B cell (primary cell): ENCODE results near the gene DTL. TPM values are rescaled to one million over a fixed set of nuclear protein-coding genes. Genes with fewer than 3 reads are reported as not detected.

ENCODE experiments used
- ATAC-seq: fragments of 200-7000 bp; cut with Tn5 transposase; one replicate; pipeline ENCODE4 v1.10.0; 2021; ENCODE audit warnings: low read depth, mild to moderate bottlenecking, moderate number of reproducible peaks, moderate library complexity
- CTCF ChIA-PET: fragments of 350-600 bp; sonication (Branson Sonifier 250); formaldehyde crosslinking; loops from one replicate; lab custom pipeline; 2021; ENCODE audit warnings: antibody characterized with exemption, inconsistent platforms; lab: Charles Lee
- POLR2A ChIA-PET: fragments of 350-600 bp; sonication (Branson Sonifier 250); formaldehyde crosslinking; loops from one replicate; lab custom pipeline; 2021; ENCODE audit warnings: antibody characterized with exemption; lab: Charles Lee
- DNase-seq: peaks from one replicate; pipeline ENCODE4 v3.0.0; 2013
- H2AFZ ChIP-seq: 2 replicates; pipeline ENCODE4 v1.6.1; 2012; ENCODE audit warnings: mild to moderate bottlenecking, low read depth, low read length; ENCODE audit not compliant: insufficient read depth, poor library complexity, severe bottlenecking
- H3K27ac ChIP-seq, 2 donors: 1 replicate in 1 of 2; 2 replicates in 1 of 2; pipeline ENCODE4 v1.5.1; 2012 to 2013; ENCODE audit warnings: low read length in 2 of 2, mild to moderate bottlenecking in 2 of 2, moderate library complexity in 1 of 2
- H3K27me3 ChIP-seq, 4 experiments: fragments of 200-600 bp in 1 of 4; sonication (generic) in 1 of 4; replicated peaks in 1 of 4; 1 replicate in 2 of 4; 2 replicates in 2 of 4; pipeline versions ENCODE4 v1.6.1 to v1.7.0; 2013 to 2016; ENCODE audit warnings: low read length in 3 of 4, mild to moderate bottlenecking in 2 of 4, mixed read lengths in 1 of 4, moderate library complexity in 1 of 4; ENCODE audit not compliant: insufficient read depth in 4 of 4, control insufficient read depth in 3 of 4; ENCODE audit errors: control extremely low read depth in 1 of 4
- H3K36me3 ChIP-seq, 2 experiments: replicated peaks in 1 of 2; 1 replicate in 1 of 2; 2 replicates in 1 of 2; pipeline versions ENCODE4 v1.6.1 to v1.7.1; 2013; ENCODE audit warnings: low read length in 1 of 2; ENCODE audit not compliant: insufficient read depth in 2 of 2, control insufficient read depth in 1 of 2; ENCODE audit errors: control extremely low read depth in 1 of 2, extremely low read depth in 1 of 2
- H3K4me1 ChIP-seq, 2 donors: fragments of 200-600 bp in 1 of 2; sonication (generic) in 1 of 2; 1 replicate in 1 of 2; 2 replicates in 1 of 2; pipeline versions ENCODE4 v1.5.1 to v1.6.1; 2013 to 2017; ENCODE audit warnings: low read length in 2 of 2; ENCODE audit not compliant: control insufficient read depth in 2 of 2, insufficient read depth in 2 of 2
- H3K4me2 ChIP-seq: replicated peaks from 2 replicates; pipeline ENCODE3; 2012; ENCODE audit warnings: mild to moderate bottlenecking, low read depth, low read length; ENCODE audit not compliant: poor library complexity, severe bottlenecking
- H3K4me3 ChIP-seq, 5 experiments: fragments of 200-600 bp in 1 of 5; sonication (generic) in 1 of 5; 1 replicate in 3 of 5; 2 replicates in 2 of 5; pipeline versions ENCODE4 v1.5.1 to v1.7.0; 2011 to 2016; ENCODE audit warnings: low read length in 4 of 5, mild to moderate bottlenecking in 4 of 5, low read depth in 2 of 5, control low read depth in 1 of 5, moderate library complexity in 1 of 5; ENCODE audit not compliant: insufficient read depth in 1 of 5; ENCODE audit errors: control extremely low read depth in 1 of 5, extremely low read depth in 1 of 5
- H3K79me2 ChIP-seq: fragments of 200-600 bp; sonication (generic); one replicate; pipeline ENCODE4 v1.6.0; 2016; ENCODE audit warnings: low read length; ENCODE audit not compliant: control insufficient read depth, insufficient read depth
- H3K9ac ChIP-seq: fragments of 200-600 bp; sonication (generic); 2 replicates; pipeline ENCODE4 v1.6.1; 2017; ENCODE audit warnings: mild to moderate bottlenecking, low read length, moderate library complexity
- H3K9me3 ChIP-seq, 3 donors: one replicate each; pipeline versions ENCODE4 v1.6.1 to v1.7.1; 2013; ENCODE audit warnings: low read length in 2 of 3; ENCODE audit not compliant: control insufficient read depth in 2 of 3, insufficient read depth in 1 of 3; ENCODE audit errors: control extremely low read depth in 1 of 3
- H4K20me1 ChIP-seq: 2 replicates; pipeline ENCODE4 v1.6.0; 2012; ENCODE audit warnings: mild to moderate bottlenecking, low read length; ENCODE audit not compliant: insufficient read depth, control insufficient read depth, poor library complexity, severe bottlenecking
- H3K27ac Mint-ChIP-seq: one replicate; pipeline ENCODE4 v1.8.0; 2021; ENCODE audit warnings: mixed read lengths
- H3K27me3 Mint-ChIP-seq: one replicate; pipeline ENCODE4 v1.8.0; 2021; ENCODE audit warnings: mixed read lengths
- H3K4me1 Mint-ChIP-seq: one replicate; pipeline ENCODE4 v1.8.0; 2021; ENCODE audit warnings: mixed read lengths
- H3K4me3 Mint-ChIP-seq: one replicate; pipeline ENCODE4 v1.8.0; 2021; ENCODE audit warnings: mixed read lengths
- H3K9me3 Mint-ChIP-seq: one replicate; pipeline ENCODE4 v1.8.0; 2022; ENCODE audit warnings: mixed read lengths; ENCODE audit not compliant: insufficient read depth
- EZH2 ChIP-seq: IDR thresholded peaks from 2 replicates; pipeline ENCODE4 v1.6.1; 2012; ENCODE audit warnings: borderline replicate concordance, low read depth, mild to moderate bottlenecking, moderate library complexity, low read length; ENCODE audit not compliant: insufficient read depth, poor library complexity, severe bottlenecking
- whole genome bisulfite sequencing: methylation state at CpG from one replicate; pipeline ENCODE4 v1.1.5; 2013; ENCODE audit warnings: missing lambda C conversion rate; ENCODE audit not compliant: insufficient coverage; 5-methylcytosine and 5-hydroxymethylcytosine counted together
- intact Hi-C: fragments of 100-400 bp; cut with micrococcal nuclease; formaldehyde crosslinking; loops from one replicate; pipeline ENCODE4 v1.10.0; 2022
- polyA plus RNA-seq: library from polyadenylated mRNA; depleted of rRNA; stranded (reverse); fragments of >200 nt; gene quantifications from 2 replicates; pipeline ENCODE4 v1.2.3, GENCODE V29; 2012
- total RNA-seq, 2 donors: library from RNA; stranded (reverse); fragments of 120-200 nt in 1 of 2; gene quantifications; 1 replicate in 1 of 2; 2 replicates in 1 of 2; pipeline versions ENCODE4 v1.2.3 to v1.2.4, GENCODE V29; 2013 to 2022
- TF ChIP-seq, protein P1 (sequence below): fragments of 200-600 bp; IDR thresholded peaks from one replicate; pipeline ENCODE4 v1.8.0; 2022; ENCODE audit warnings: antibody characterized with exemption, mild to moderate bottlenecking

Gene DTL
- total and polyA plus RNA-seq, 2 donors (not counting 1 experiment from before 2014, with no cell fraction given) = 0.37 to 0.39 TPM

- no peak overlapping the region for H3K9ac ChIP-seq
- H3K27me3 ChIP-seq = no peaks in the 10 kb centered on the region
- intact Hi-C loops = no loop called here
- Mint-ChIP-seq H3K27me3 (no peaks in the 10 kb centered on the region), H3K9me3 (no peaks in the 10 kb centered on the region), H3K27ac (no peak overlapping the region), H3K4me3 (no peak overlapping the region), H3K4me1 (no peaks in the 10 kb centered on the region)
- no peak overlapping the region for H3K4me3 ChIP-seq
- H3K4me2 ChIP-seq = no peak overlapping the region
- H3K27ac ChIP-seq = no peak overlapping the region
- no peak overlapping the region for H2AFZ ChIP-seq
- POLR2A ChIA-PET = no interaction called here
- CTCF ChIA-PET = interaction anchor here (1.1 kb wide), 1 partner anchor 452 kb away, joined by 3 read pairs; no protein-coding TSS in a partner anchor
- H3K9me3 ChIP-seq = no peaks in the 10 kb centered on the region
- no peak for DNase-seq
- TF ChIP-seq, protein P1, sequence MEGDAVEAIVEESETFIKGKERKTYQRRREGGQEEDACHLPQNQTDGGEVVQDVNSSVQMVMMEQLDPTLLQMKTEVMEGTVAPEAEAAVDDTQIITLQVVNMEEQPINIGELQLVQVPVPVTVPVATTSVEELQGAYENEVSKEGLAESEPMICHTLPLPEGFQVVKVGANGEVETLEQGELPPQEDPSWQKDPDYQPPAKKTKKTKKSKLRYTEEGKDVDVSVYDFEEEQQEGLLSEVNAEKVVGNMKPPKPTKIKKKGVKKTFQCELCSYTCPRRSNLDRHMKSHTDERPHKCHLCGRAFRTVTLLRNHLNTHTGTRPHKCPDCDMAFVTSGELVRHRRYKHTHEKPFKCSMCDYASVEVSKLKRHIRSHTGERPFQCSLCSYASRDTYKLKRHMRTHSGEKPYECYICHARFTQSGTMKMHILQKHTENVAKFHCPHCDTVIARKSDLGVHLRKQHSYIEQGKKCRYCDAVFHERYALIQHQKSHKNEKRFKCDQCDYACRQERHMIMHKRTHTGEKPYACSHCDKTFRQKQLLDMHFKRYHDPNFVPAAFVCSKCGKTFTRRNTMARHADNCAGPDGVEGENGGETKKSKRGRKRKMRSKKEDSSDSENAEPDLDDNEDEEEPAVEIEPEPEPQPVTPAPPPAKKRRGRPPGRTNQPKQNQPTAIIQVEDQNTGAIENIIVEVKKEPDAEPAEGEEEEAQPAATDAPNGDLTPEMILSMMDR = no peak
- no peak for TF ChIP-seq EZH2
- no peaks in the 10 kb centered on the region for H3K79me2 ChIP-seq
- peaks cover 9 to 12% of the 10 kb centered on the region in 2 experiments for H3K36me3 ChIP-seq
- no peaks in the 10 kb centered on the region for H3K4me1 ChIP-seq
- no peak for ATAC-seq
- WGBS = 91% methylated on average over 1 of the region's 3 CpGs
- H4K20me1 ChIP-seq = no peaks in the 10 kb centered on the region
Observed at GRCh38 chr1:212002536-212002935, 33.0 kb upstream of the DTL start.

GRCh38 chr1:212004895-212005608 lies 30.5 kb upstream of the DTL start:
- Histone ChIP-seq H3K4me3 (no peak overlapping the region), H3K36me3 (peaks cover 15% of the 10 kb centered on the region in 2 experiments), H4K20me1 (no peaks in the 10 kb centered on the region), H3K27ac (no peak overlapping the region), H3K9me3 (no peaks in the 10 kb centered on the region), H2AFZ (no peak overlapping the region), H3K79me2 (no peaks in the 10 kb centered on the region), H3K4me1 (no peaks in the 10 kb centered on the region), H3K27me3 (no peaks in the 10 kb centered on the region), H3K4me2 (no peak overlapping the region), H3K9ac (no peak overlapping the region)
- TF ChIP-seq, protein P1 = no peak
- no peak for TF ChIP-seq EZH2
- Mint-ChIP-seq H3K4me3 (no peak overlapping the region), H3K9me3 (no peaks in the 10 kb centered on the region), H3K27ac (no peak overlapping the region), H3K4me1 (no peaks in the 10 kb centered on the region), H3K27me3 (no peaks in the 10 kb centered on the region)
- ATAC-seq = no peak
- CTCF ChIA-PET = interaction anchor here (0.6 to 1.0 kb wide), 2 partner anchors 30 to 349 kb away, joined by 3 to 4 read pairs; partner anchors contain the start of genes DTL and INTS7
- POLR2A ChIA-PET = no interaction called here
- no peak for DNase-seq
- WGBS = 100% methylated on average over 1 of the region's 7 CpGs
- intact Hi-C loops = no loop called here
